Stimulated activated CD4-positive, alpha-beta T cell treated with anti-CD3 and anti-CD28 coated beads, Interleukin-12 subunit alpha, Interleukin-12 subunit beta, amount 100 ng/mL, for 4 hours (primary cell): Measurements from ENCODE around the gene CNOT6.
"Not testable (repeated sequence)": the region's sequence is repeated elsewhere in the genome, so short reads cannot be mapped to it uniquely, and the experiment has no call there.

Experiments
- DNase-seq: peaks from one replicate; pipeline ENCODE4 v3.0.0-alpha.2; 2020

CNOT6 gene

DNA sequence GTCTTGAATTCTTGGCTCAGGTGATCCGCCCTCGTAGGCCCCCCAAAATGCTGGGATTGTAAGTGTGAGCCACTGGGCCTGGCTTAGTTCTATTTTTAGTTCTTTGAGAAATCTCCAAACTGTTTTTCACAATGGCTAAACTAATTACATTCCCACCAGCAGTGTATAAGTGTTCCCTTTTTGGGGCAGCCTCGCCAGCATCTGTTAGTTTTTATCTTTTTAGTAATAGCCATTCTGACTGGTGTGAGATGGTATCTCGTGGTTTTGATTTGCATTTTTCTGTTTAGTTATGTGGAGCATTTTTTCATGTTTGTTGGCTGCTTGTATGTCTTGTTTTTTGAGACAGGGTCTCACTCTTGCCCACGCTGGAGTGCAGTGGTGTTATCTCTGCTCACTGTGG lies 28.2 kb downstream of the CNOT6 start:
- no peak for DNase-seq

- no peak for DNase-seq
Measured at GRCh38 chr5:180523629-180524466, 29.7 kb downstream of the CNOT6 start.

DNA sequence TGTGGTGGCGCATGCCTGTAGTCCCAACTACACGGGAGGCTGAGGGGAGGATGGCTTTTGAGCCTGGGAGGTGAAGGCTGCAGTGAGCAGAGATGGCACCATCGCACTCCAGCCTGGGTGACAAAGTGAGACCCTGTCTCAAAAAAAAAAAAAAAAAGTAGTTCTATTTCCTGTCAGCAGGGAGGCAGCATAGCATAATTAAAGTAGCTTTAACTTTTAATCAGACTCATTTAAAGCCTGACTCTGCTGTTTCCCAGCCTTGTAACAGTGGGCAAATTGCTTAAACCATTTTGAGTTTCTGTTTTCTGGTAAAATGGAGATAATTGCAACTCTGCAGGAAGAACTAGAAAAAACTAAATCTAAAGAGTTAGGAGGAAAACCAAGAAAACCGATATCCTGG lies 31.2 kb downstream of the CNOT6 start:
- no peak for DNase-seq

GRCh38 chr5:180526269-180526668 lies 32.1 kb downstream of the CNOT6 start:
- DNase-seq = no peak

- no peak for DNase-seq
Measured at GRCh38 chr5:180527659-180528058, 33.5 kb downstream of the CNOT6 start.

- not testable (repeated sequence) for DNase-seq
Measured at GRCh38 chr5:180531036-180531585, 36.9 kb downstream of the CNOT6 start.

DNA sequence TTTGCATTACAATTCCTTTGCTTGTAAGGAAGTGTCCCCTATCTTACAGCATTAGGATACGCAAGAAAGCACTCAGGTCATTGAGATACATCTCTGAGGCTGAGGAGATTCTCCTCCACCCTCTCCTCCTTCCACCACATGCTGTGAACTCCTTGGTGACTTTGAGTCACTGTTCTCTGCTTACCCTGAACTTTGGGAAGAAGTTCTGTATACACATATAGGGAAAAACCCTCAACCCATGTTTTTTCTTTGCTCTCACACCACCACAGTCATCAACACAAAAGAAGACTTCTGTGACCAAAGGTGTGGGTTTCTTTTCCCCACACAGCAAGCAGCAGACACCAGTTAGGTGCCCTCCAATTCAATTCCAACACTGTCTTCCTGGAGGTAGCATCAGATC lies 38.1 kb downstream of the CNOT6 start:
- no peak for DNase-seq

DNA sequence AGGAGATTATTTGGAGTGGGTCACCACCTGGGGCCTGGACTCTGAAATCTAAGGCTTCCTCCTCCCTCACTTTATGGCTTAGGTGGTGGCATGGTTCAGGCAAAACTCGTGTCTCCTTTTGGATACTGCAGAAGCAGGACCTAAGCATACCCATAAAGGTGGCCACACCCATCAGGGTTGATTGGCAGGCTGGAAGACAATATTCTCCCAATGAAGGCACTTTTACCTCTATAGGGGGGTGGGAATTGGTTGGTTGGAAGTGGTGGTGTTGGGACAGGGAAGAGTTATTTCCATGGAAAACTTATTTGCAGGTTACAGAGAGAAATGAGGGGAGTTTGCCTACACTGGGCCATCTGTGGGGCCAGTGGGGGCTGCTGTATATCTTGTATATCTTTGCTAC lies 39.7 kb downstream of the CNOT6 start:
- DNase-seq = no peak

- DNase-seq = no peak
Measured at GRCh38 chr5:180535573-180535972, 41.4 kb downstream of the CNOT6 start.

GRCh38 chr5:180540050-180540694 lies 46.0 kb downstream of the CNOT6 start:
- DNase-seq = no peak

- DNase-seq = no peak
Measured at GRCh38 chr5:180541710-180542109, 47.5 kb downstream of the CNOT6 start.

DNA sequence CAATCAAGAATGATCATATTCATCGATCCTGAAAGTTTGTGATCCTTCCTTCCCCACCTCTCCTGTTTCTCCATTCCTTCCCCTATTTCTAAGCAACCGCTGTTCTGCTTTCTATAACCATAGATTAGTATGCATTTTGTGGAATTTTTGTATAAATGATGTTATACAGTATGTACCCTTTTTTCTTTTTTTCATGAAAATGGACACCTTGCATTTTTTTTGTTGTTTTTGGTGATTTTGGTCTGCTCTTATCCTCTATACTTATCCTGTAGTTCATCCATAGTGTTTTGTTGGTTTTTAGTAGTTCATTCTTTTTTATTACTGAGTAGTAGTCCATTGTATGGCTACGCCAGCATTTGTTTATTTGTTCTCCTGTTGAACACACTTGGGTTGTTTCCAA lies 51.1 kb downstream of the CNOT6 start:
- no peak for DNase-seq

GRCh38 chr5:180548563-180548962 lies 54.4 kb downstream of the CNOT6 start:
- DNase-seq = no peak

DNA sequence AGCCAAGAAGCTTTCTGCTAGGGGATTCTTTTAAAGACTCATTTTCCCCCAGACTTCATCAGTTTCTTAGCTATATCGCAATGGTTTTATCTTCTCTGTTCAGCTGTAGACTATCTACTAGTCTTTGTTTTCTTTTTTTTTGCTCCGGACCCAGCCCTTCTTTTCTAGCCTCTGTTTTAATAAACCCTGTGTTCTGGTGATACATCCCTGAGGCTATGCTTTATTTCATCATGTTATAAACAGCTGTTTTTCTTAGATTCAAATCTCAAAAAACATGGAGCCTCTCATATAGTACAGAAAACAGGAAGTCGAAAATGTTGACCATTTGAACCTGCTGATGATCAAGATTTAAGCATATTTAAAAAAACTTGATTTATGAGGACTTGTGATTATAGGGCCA lies 59.4 kb downstream of the CNOT6 start:
- no peak for DNase-seq

DNA sequence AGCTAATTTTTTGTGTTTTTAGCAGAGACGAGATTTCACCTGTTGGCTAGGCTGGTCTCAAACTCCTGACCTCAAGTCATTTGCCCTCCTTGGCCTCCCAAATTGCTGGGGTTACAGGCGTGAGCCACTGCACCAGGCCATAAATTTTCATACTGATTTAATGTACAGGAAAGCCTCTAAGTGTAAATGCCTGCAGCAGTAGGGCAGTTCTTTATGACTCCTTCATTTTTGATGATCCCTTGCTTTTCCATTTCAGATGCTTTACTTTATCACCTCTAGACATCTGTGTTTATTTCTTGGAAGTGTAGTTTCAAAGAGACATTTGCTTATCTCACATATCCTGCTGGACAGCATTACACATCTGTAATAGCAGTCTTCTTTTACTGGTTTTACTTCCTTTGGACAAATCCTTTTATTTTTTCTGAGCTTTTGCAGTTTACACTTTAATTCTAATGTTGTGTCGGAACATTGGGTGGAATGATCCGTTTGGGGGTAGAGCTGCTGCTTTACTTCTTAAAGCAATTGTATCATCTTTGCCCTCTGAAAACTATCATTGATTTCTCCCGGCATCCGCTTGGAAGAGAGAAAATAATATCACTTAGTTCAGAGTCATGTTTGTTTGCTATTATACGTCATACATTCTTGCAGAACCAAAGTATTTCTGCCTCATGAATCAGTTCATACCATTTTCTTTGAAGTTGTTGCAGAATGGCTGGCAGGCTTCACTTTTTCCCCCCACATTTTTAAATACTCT lies 61.2 kb downstream of the CNOT6 start:
- DNase-seq = no peak

DNA sequence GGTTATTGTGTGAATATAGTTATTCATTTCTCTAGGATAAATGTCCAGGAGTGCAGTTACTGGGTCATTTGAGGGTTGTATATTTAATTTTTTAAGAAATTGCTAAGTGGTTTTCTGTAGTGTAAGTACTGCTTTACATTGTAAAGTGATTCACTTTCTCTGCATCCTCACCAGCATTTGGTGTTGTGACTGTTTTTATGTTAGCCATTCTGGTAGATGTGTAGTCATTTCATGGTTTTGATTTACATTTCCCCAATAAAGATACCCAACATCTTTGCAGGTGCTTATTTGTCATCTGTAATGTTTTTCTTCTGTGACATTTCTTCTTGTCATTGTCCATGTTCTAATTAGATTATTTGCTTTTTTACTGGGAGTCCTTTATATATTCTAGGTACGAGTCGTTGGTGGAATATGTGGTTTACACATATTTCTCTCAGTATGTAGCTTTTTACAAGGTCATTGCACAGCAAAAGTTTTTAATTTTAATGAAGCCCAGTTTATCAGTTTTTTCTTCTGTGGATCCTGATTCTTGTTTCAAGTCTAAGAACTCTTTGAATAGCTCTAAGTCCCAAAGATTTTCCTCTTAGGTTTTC lies 63.1 kb downstream of the CNOT6 start:
- no peak for DNase-seq

DNA sequence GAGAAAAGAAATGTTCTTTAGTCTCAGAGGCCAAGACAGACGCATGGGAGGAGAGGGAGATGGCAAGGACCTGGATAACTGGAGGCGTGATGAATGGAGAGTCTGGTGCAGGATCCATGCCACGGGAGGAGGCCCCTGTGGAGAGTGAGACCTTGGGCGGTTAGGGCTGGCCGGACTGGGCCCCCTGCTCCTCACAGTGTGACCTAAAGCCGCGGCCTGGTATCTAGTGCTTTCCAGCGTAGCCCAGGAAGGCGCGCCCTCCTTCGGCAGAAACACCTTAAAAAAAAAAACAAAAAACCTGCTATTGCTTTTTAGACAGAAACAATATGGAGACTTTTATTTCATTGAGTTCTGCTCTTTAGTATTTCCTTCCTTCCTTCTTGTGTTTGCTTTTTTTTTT lies 64.1 kb downstream of the CNOT6 start:
- DNase-seq = no peak

DNA sequence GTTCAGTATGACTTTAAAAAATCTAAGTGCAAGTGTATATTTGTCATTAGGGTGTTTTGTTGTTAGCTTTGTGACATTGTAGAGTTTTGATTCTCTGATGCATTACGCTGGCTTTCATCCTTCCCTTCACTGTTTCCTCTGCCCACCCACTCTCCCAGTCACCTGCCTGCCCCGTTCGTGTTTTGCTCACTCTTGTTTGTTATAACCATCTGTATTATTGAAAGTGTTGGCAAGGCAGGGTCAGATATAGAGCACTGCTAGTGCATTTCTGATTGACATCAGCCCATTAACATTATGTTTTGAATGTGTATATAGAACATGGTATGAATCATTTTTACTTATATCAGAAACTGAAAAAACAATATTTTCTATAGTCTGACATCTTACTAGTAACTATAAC lies 69.8 kb downstream of the CNOT6 start:
- DNase-seq = peak; percentile 3

GRCh38 chr5:180568914-180569313 lies 74.7 kb downstream of the CNOT6 start:
- DNase-seq = no peak

- DNase-seq = no peak
Measured at GRCh38 chr5:180575571-180575970, 81.4 kb downstream of the CNOT6 start.

GRCh38 chr5:180580681-180581080 lies 86.5 kb downstream of the CNOT6 start:
- no peak for DNase-seq

DNA sequence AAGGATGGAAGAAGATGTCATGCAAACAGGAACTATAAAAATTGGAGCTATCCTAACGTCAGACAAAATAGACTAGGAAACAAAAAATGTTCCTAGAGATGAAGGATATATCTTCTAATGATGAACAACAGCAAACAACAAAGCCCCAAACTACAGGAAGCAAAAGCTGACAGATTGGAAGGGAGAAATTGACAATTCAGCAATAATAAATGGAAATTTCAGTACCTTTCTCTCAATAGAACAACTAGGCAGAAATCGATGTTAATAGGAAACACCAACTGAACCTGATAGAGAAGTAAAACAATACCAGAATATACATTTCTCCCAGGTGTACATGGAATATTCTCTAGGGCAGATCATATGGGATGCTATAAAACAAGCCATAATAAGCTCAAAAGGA lies 89.6 kb downstream of the CNOT6 start:
- no peak for DNase-seq

GRCh38 chr5:180586204-180586603 lies 92.0 kb downstream of the CNOT6 start:
- no peak for DNase-seq
